ENCODE data around the gene S100B. TPM values are rescaled to one million over a fixed set of nuclear protein-coding genes. Genes with fewer than 3 reads are reported as not detected.

S100B gene
- total RNA-seq, result not detected in 2 replicates

GRCh38 chr21:46604975-46605766 lies at the start of gene S100B:
TSS of gene S100B (minus strand) at chr21:46605082. CDS start at chr21:46602415, 2,667 bp downstream.

DNA sequence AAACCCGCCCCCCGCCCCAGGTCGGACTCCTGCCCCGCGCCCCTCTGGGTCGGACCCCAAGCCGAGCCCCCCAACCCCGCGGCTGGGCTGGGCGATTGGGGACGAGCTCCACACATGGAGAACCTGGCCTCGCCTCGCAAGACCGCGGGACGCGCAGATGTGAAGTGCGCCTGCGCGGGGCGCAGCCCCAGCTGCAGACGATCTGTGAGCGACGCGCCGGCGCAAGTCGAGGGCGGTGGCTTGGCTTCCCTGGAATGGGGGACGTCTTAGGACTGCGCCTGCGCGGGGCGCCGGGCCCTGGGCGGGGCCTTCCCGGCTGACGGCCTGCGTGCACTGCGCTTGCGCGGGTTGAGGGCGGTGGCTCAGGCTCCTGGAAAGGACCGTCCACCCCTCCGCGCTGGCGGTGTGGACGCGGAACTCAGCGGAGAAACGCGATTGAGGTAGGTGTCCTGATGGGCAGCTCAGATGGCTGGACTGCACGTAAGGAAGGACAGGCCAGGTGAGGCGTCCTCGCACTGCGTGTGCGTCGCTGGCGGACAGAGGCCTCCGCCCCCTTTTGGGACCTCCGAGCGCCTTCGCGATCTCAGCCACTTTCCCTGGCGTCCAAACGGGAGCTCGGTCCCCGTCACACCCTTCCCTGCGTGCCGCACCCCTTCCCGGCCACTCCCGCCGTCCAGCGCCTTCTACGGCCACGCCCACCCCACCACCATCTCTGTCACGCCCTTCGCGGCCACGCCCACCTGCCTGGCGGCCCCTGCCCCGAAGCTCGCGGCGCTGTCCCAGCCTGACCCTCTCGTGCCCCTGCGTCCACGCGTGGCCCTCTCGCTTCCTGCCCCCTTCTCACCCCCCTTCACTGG lies 30.7 kb upstream of the S100B start, which contains the start of gene PRMT2:
Gene PRMT2 (plus strand): TSS at position 351 of the 857 bp plus-strand sequence. CDS start 1,278 bp downstream, outside the sequence.

Other genes with a start within 250 kb of the S100B start
- 22.4 and 24.7 TPM in 2 replicates for gene DIP2A, start 146.2 kb downstream of the S100B start, total RNA-seq
- gene PRMT2, start 30.6 kb upstream of the S100B start, total RNA-seq, result 176 and 206 TPM in 2 replicates

All from bronchial smooth muscle cell (primary cell).